CD8-positive, alpha-beta memory T cell (primary cell): ENCODE measurements around the gene PLPPR1. TPM values are rescaled to one million over a fixed set of nuclear protein-coding genes. Genes with fewer than 3 reads are reported as not detected.

Experiments used
- CTCF ChIA-PET: fragments of 350-600 bp; sonication (Branson Sonifier 250); formaldehyde crosslinking; loops from one replicate; lab custom pipeline; 2021; ENCODE audit warnings: antibody characterized with exemption; lab: Charles Lee
- POLR2A ChIA-PET: fragments of 350-600 bp; sonication (Branson Sonifier 250); formaldehyde crosslinking; loops from one replicate; lab custom pipeline; 2021; ENCODE audit warnings: antibody characterized with exemption; lab: Charles Lee
- DNase-seq, 5 donors: peaks; one replicate each; pipeline versions ENCODE4 v3.0.0 to v3.0.0-alpha.2; 2020 to 2022; ENCODE audit warnings: mixed read lengths in 1 of 5
- H3K27ac ChIP-seq: one replicate; pipeline ENCODE4 v1.7.0; 2013; ENCODE audit warnings: low read depth, mild to moderate bottlenecking, low read length, moderate library complexity
- H3K27me3 ChIP-seq: 2 replicates; pipeline ENCODE4 v1.7.0; 2013; ENCODE audit warnings: low read length, mild to moderate bottlenecking; ENCODE audit not compliant: insufficient read depth, poor library complexity, severe bottlenecking
- H3K36me3 ChIP-seq: 2 replicates; pipeline ENCODE4 v1.7.0; 2013; ENCODE audit warnings: mild to moderate bottlenecking, low read length, moderate library complexity; ENCODE audit not compliant: insufficient read depth
- H3K4me1 ChIP-seq: 2 replicates; pipeline ENCODE4 v1.7.0; 2013; ENCODE audit warnings: mild to moderate bottlenecking, low read length, moderate library complexity; ENCODE audit not compliant: insufficient read depth
- H3K4me3 ChIP-seq: 2 replicates; pipeline ENCODE4 v1.7.0; 2013; ENCODE audit warnings: mild to moderate bottlenecking, low read length
- H3K9me3 ChIP-seq: 2 replicates; pipeline ENCODE4 v1.7.0; 2013; ENCODE audit warnings: mild to moderate bottlenecking, low read length
- H3K27ac Mint-ChIP-seq, 8 donors: one replicate each; pipeline ENCODE4 v1.8.0; 2020 to 2021; ENCODE audit warnings: mixed read lengths in 8 of 8, mild to moderate bottlenecking in 6 of 8, inconsistent platforms in 3 of 8, moderate library complexity in 3 of 8
- H3K27me3 Mint-ChIP-seq, 2 donors: one replicate each; pipeline ENCODE4 v1.8.0; 2020 to 2021; ENCODE audit warnings: mixed read lengths in 2 of 2, mild to moderate bottlenecking in 1 of 2, moderate library complexity in 1 of 2
- H3K36me3 Mint-ChIP-seq, 3 donors: one replicate each; pipeline ENCODE4 v1.8.0; 2020 to 2021; ENCODE audit warnings: mixed read lengths in 3 of 3, inconsistent platforms in 1 of 3, mild to moderate bottlenecking in 1 of 3
- H3K4me1 Mint-ChIP-seq, 3 donors: one replicate each; pipeline ENCODE4 v1.8.0; 2020 to 2021; ENCODE audit warnings: mixed read lengths in 3 of 3, inconsistent platforms in 1 of 3, mild to moderate bottlenecking in 1 of 3
- H3K4me3 Mint-ChIP-seq, 7 donors: one replicate each; pipeline ENCODE4 v1.8.0; 2020 to 2021; ENCODE audit warnings: mixed read lengths in 7 of 7, mild to moderate bottlenecking in 6 of 7, moderate library complexity in 4 of 7, inconsistent platforms in 2 of 7
- H3K9me3 Mint-ChIP-seq, 5 donors: one replicate each; pipeline ENCODE4 v1.8.0; 2020 to 2022; ENCODE audit warnings: mixed read lengths in 5 of 5, mild to moderate bottlenecking in 3 of 5, moderate library complexity in 2 of 5, inconsistent platforms in 1 of 5
- polyA plus RNA-seq: library from polyadenylated mRNA; unstranded; fragments of 300-500 nt; fragmentation: Illumina TruSeq; gene quantifications from one replicate; pipeline ENCODE4 v1.2.3, GENCODE V29; 2021
- total RNA-seq, 2 experiments: library from RNA; stranded (reverse); gene quantifications; one replicate each; pipeline ENCODE4 v1.2.3, GENCODE V29; 2021

The PLPPR1 gene
- total and polyA plus RNA-seq, 3 experiments from 2014 or later: not detected

DNA sequence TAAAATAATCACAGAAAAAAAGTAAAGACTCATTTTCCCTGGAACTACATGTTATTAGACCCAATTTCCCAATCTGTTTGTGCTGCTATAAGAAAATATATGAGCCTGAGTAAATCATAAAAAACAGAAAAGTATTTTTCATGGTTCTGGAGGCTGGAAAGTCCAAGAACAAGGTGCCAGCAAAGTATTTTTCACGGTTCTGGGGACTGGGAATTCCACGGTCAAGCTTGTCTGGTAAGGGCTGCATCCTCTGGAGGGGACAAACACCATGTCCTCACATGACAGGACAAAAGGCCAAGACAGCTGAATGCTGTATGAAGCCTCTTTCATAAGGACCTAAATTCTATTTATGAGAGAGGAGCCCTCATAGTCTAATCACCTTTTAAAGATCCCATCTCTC, 172.3 kb downstream of the PLPPR1 start:
- ChIA-PET CTCF (no interaction called here), POLR2A (no interaction called here)
- Mint-ChIP-seq H3K36me3 (no peaks in the 10 kb centered on the region), H3K27me3 (no peaks in the 10 kb centered on the region), H3K9me3 (no peaks in the 10 kb centered on the region), H3K4me3 (no peak overlapping the region), H3K4me1 (no peaks in the 10 kb centered on the region), H3K27ac (no peak overlapping the region)
- Histone ChIP-seq H3K4me1 (no peaks in the 10 kb centered on the region), H3K9me3 (no peaks in the 10 kb centered on the region), H3K27me3 (no peaks in the 10 kb centered on the region), H3K36me3 (no peaks in the 10 kb centered on the region), H3K27ac (no peak overlapping the region), H3K4me3 (no peak overlapping the region)
- no peak for DNase-seq

DNA sequence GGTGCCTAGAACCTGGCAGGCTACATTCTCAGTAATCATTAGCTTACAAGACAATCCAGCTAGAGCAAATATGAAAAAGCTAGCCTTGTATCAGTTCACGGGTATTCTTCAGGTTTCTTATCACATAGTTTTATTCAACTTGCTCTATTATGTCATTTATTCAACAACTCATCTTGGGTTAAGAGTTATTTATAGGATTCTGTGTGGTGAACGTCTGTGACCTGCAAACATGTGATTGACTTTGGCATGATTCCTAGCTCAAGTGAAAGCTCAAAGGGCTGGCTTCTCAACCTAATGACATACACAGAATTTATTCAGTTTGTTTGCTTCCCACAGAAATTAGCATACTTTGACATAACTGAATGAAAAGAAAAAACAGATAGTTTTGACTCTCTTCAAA, 173.1 kb downstream of the PLPPR1 start:
- H3K4me1 Mint-ChIP-seq: no peaks in the 10 kb centered on the region
- Histone ChIP-seq H3K4me1 (no peaks in the 10 kb centered on the region), H3K9me3 (no peaks in the 10 kb centered on the region), H3K4me3 (no peak overlapping the region), H3K27ac (no peak overlapping the region), H3K36me3 (no peaks in the 10 kb centered on the region), H3K27me3 (no peaks in the 10 kb centered on the region)
- H3K27ac Mint-ChIP-seq: no peak overlapping the region
- H3K36me3 Mint-ChIP-seq: no peaks in the 10 kb centered on the region
- DNase-seq: no peak
- POLR2A ChIA-PET: no interaction called here
- CTCF ChIA-PET: no interaction called here
- H3K4me3 Mint-ChIP-seq: no peak overlapping the region
- H3K27me3 Mint-ChIP-seq: no peaks in the 10 kb centered on the region
- H3K9me3 Mint-ChIP-seq: no peaks in the 10 kb centered on the region

DNA sequence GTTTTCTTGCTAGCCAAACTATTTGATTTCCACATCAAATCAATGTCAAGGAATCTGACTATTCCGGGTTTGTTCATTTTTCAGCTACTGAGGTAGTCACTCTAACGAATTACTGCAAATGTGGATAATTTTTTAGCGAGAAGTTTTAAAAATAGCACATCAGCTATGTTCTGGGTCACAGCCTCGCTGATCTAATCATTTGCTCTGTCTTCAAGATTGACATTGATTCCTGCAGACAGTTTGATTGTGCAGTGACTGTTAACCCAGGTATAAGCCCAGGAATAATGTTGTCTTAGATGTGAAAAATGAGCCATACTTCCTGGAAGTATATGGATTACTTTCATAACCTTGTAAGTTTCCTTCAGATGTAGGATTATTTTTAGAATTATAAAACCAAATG, 181.1 kb downstream of the PLPPR1 start:
- DNase-seq: no peak
- no peaks in the 10 kb centered on the region for H3K4me1 Mint-ChIP-seq
- no peak overlapping the region for H3K27ac Mint-ChIP-seq
- no peaks in the 10 kb centered on the region for H3K36me3 ChIP-seq
- no peaks in the 10 kb centered on the region for H3K9me3 Mint-ChIP-seq
- H3K4me1 ChIP-seq: no peaks in the 10 kb centered on the region
- no peaks in the 10 kb centered on the region for H3K36me3 Mint-ChIP-seq
- no peak overlapping the region for H3K27ac ChIP-seq
- CTCF ChIA-PET: no interaction called here
- H3K9me3 ChIP-seq: no peaks in the 10 kb centered on the region
- POLR2A ChIA-PET: no interaction called here
- H3K4me3 ChIP-seq: no peak overlapping the region
- peaks cover 0 to 4% of the 10 kb centered on the region in 2 donors for H3K27me3 Mint-ChIP-seq
- H3K4me3 Mint-ChIP-seq: no peak overlapping the region
- no peaks in the 10 kb centered on the region for H3K27me3 ChIP-seq

DNA sequence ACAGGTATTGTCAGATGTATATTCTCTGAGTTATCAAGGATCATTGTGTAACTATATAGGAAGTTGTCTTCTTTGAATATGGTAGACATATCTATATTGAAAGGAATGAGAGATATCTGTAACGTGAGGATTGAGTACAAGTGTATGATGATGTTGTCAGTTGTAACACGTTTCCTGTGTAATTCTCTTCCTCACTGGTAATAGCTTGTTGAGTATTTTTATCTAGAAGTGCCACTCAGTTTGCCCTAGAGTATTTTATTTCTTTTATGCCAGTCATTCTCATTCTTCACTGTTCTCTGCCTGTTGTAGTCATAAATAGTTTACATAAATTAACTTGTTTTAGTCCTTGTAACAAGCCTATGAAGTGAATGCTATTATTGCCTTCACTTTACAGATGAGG, 184.1 kb downstream of the PLPPR1 start:
- CTCF ChIA-PET: no interaction called here
- no peak overlapping the region for H3K27ac Mint-ChIP-seq
- Histone ChIP-seq H3K36me3 (no peaks in the 10 kb centered on the region), H3K4me1 (no peaks in the 10 kb centered on the region), H3K27me3 (no peaks in the 10 kb centered on the region), H3K9me3 (no peaks in the 10 kb centered on the region), H3K4me3 (no peak overlapping the region), H3K27ac (no peak overlapping the region)
- H3K4me3 Mint-ChIP-seq: no peak overlapping the region
- no peaks in the 10 kb centered on the region for H3K36me3 Mint-ChIP-seq
- H3K9me3 Mint-ChIP-seq: peaks cover 0 to 5% (median 2%) of the 10 kb centered on the region in 5 donors
- H3K27me3 Mint-ChIP-seq: peaks cover 4 to 5% of the 10 kb centered on the region in 2 donors
- POLR2A ChIA-PET: no interaction called here
- no peak for DNase-seq
- no peaks in the 10 kb centered on the region for H3K4me1 Mint-ChIP-seq

DNA sequence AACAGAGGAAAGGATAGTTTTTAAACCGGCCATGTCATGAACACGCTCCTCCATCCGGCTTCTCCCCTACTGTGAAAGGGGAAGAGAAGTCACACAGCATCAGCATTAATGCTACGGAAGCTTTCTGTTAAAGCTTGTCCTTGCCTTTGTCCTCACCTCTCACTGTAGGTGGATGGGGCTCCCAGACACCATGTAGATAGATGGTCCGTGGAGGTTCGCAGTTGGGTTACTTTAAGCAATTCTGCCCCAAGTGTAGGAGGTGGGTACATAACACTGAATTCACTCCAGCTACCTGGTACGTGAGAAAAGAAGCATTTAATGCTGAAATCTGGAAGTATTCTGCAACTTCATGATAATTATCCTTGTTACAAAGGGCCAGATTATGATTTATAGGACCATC, 190.5 kb downstream of the PLPPR1 start:
- no peaks in the 10 kb centered on the region for H3K36me3 Mint-ChIP-seq
- ChIA-PET POLR2A (no interaction called here), CTCF (no interaction called here)
- no peak overlapping the region for H3K4me3 Mint-ChIP-seq
- no peaks in the 10 kb centered on the region for H3K9me3 ChIP-seq
- H3K27me3 ChIP-seq: no peaks in the 10 kb centered on the region
- no peak overlapping the region for H3K27ac ChIP-seq
- DNase-seq: no peak
- no peak overlapping the region for H3K4me3 ChIP-seq
- H3K36me3 ChIP-seq: no peaks in the 10 kb centered on the region
- H3K9me3 Mint-ChIP-seq: peaks cover 0 to 5% (median 2%) of the 10 kb centered on the region in 5 donors
- H3K27ac Mint-ChIP-seq: no peak overlapping the region
- no peaks in the 10 kb centered on the region for H3K4me1 ChIP-seq
- H3K27me3 Mint-ChIP-seq: peaks cover 3 to 4% of the 10 kb centered on the region in 2 donors
- H3K4me1 Mint-ChIP-seq: no peaks in the 10 kb centered on the region

DNA sequence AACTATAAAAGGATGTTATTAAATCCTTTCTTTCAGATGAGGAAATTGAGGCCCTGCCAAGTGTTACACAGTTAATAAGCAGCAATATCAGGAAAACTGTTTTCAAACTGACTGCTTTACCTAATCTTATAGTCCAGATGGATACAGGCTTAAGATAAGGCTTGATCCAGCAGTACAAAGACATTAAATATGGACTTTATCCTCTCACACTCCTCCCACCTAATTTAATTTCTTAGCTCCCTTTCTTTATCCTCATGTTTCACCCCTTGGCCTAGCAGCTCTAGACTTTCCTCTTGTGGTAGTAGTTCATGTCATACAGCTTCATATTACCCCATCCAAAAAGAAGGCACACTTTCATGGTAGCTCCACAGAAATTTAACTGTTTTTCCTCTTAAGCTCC, 191.8 kb downstream of the PLPPR1 start:
- DNase-seq: no peak
- H3K4me1 Mint-ChIP-seq: no peaks in the 10 kb centered on the region
- no peak overlapping the region for H3K4me3 Mint-ChIP-seq
- no peak overlapping the region for H3K27ac ChIP-seq
- no peaks in the 10 kb centered on the region for H3K9me3 ChIP-seq
- peaks cover 3% of the 10 kb centered on the region in 2 donors for H3K27me3 Mint-ChIP-seq
- H3K4me3 ChIP-seq: no peak overlapping the region
- H3K27me3 ChIP-seq: no peaks in the 10 kb centered on the region
- H3K27ac Mint-ChIP-seq: no peak overlapping the region
- ChIA-PET POLR2A (no interaction called here), CTCF (no interaction called here)
- no peaks in the 10 kb centered on the region for H3K36me3 Mint-ChIP-seq
- H3K36me3 ChIP-seq: no peaks in the 10 kb centered on the region
- H3K9me3 Mint-ChIP-seq: peaks cover 0 to 5% (median 2%) of the 10 kb centered on the region in 5 donors
- H3K4me1 ChIP-seq: no peaks in the 10 kb centered on the region

DNA sequence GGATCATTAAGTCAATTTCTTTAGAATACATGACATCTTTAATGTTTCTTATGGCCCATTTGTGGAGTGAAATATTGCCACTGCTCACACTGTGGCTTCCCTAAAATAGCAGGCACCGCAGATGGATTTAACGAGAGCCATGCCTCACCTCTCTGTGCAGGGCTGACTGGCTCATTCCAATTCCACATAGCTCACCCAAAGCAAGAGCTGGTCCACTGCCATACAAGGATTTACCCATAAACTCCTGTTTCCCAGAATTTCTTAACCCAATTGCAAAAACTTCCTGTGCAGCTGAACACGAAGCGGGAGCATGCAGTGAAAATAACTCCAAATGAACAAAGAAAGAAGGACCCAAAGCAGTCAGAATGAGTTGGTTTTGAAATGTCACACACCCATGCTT, 196.7 kb downstream of the PLPPR1 start:
- CTCF ChIA-PET: no interaction called here

DNA sequence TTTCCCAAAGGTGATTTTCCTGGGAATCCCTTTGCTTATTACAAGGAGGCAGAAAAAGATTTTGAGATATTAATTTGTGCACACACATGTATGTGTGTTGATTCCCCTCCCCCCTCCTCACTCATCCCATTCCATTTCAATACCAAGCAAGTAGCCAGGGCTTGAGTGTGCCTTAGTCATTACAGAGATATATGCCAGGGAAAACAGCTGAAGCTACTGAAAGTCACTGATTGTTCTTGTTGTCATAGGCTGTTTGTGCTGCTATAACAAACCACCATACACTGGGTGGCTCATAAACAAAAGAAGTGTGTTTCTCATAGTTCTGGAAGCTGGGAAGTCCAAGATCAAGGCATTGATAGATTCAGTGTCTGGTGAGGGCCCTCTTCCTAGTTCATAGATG, 197.6 kb downstream of the PLPPR1 start:
- Mint-ChIP-seq H3K4me3 (no peak overlapping the region), H3K36me3 (no peaks in the 10 kb centered on the region), H3K4me1 (no peaks in the 10 kb centered on the region), H3K27ac (no peak overlapping the region), H3K9me3 (peaks cover 0 to 3% (median 0%) of the 10 kb centered on the region in 5 donors), H3K27me3 (no peaks in the 10 kb centered on the region)
- Histone ChIP-seq H3K27ac (no peak overlapping the region), H3K36me3 (no peaks in the 10 kb centered on the region), H3K4me1 (no peaks in the 10 kb centered on the region), H3K27me3 (no peaks in the 10 kb centered on the region), H3K9me3 (no peaks in the 10 kb centered on the region), H3K4me3 (no peak overlapping the region)
- DNase-seq: no peak
- CTCF ChIA-PET: no interaction called here
- POLR2A ChIA-PET: no interaction called here

More for the DNA sequence above, 196.7 kb downstream of the PLPPR1 start:
- H3K27me3 Mint-ChIP-seq: peaks cover 0 to 2% of the 10 kb centered on the region in 2 donors
- Histone ChIP-seq H3K4me1 (no peaks in the 10 kb centered on the region), H3K27ac (no peak overlapping the region), H3K4me3 (no peak overlapping the region), H3K9me3 (no peaks in the 10 kb centered on the region), H3K36me3 (no peaks in the 10 kb centered on the region), H3K27me3 (no peaks in the 10 kb centered on the region)
- H3K27ac Mint-ChIP-seq: no peak overlapping the region
- H3K4me1 Mint-ChIP-seq: no peaks in the 10 kb centered on the region
- POLR2A ChIA-PET: no interaction called here
- no peaks in the 10 kb centered on the region for H3K36me3 Mint-ChIP-seq
- no peak overlapping the region for H3K4me3 Mint-ChIP-seq
- no peak for DNase-seq
- peaks cover 0 to 3% (median 0%) of the 10 kb centered on the region in 5 donors for H3K9me3 Mint-ChIP-seq

DNA sequence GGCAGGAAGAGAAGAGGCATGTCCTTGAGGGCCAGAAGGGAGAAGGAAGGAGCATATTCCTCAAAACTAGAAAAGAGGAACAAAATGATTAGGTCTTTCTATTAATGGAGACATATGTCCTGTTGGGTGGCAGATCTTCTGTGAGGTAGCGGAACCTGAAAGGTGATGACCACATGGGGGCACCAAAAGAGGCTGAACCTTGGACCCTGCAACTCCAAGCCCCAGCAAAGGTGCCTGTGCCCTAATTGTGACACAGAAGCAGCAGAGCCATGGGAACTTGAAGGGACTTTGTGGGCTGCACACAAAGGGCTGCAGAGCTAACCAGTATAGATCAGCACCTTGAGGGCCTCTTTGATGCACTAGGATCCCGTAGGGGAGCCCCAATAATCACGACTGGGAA, 198.3 kb downstream of the PLPPR1 start:
- no peaks in the 10 kb centered on the region for H3K36me3 Mint-ChIP-seq

More for the DNA sequence above, 198.3 kb downstream of the PLPPR1 start:
- POLR2A ChIA-PET: no interaction called here
- no peaks in the 10 kb centered on the region for H3K27me3 Mint-ChIP-seq
- CTCF ChIA-PET: no interaction called here
- no peak overlapping the region for H3K27ac ChIP-seq
- no peaks in the 10 kb centered on the region for H3K27me3 ChIP-seq
- H3K4me1 Mint-ChIP-seq: no peaks in the 10 kb centered on the region
- DNase-seq: no peak
- H3K4me3 ChIP-seq: no peak overlapping the region
- peaks cover 0 to 3% (median 0%) of the 10 kb centered on the region in 5 donors for H3K9me3 Mint-ChIP-seq
- no peak overlapping the region for H3K4me3 Mint-ChIP-seq
- no peaks in the 10 kb centered on the region for H3K36me3 ChIP-seq
- H3K4me1 ChIP-seq: no peaks in the 10 kb centered on the region
- H3K27ac Mint-ChIP-seq: no peak overlapping the region
- no peaks in the 10 kb centered on the region for H3K9me3 ChIP-seq
